Stomach smooth muscle (tissue), 2 donors: ENCODE measurements around the gene RSAD2.

Experiments used
- H3K27ac ChIP-seq: one replicate; pipeline ENCODE4 v1.7.0; 2013; ENCODE audit warnings: mild to moderate bottlenecking, low read length, inconsistent platforms
- H3K27me3 ChIP-seq, 2 donors: one replicate each; pipeline ENCODE4 v1.7.0; 2013; ENCODE audit warnings: low read length in 2 of 2; ENCODE audit not compliant: insufficient read depth in 2 of 2, control insufficient read depth in 1 of 2
- H3K36me3 ChIP-seq, 2 donors: one replicate each; pipeline ENCODE4 v1.7.0; 2013; ENCODE audit warnings: low read length in 2 of 2; ENCODE audit not compliant: control insufficient read depth in 2 of 2, insufficient read depth in 2 of 2
- H3K4me1 ChIP-seq: one replicate; pipeline ENCODE4 v1.7.0; 2013; ENCODE audit warnings: low read length; ENCODE audit not compliant: control insufficient read depth, insufficient read depth
- H3K4me3 ChIP-seq, 2 donors: one replicate each; pipeline ENCODE4 v1.7.0; 2013; ENCODE audit warnings: low read length in 2 of 2
- H3K9ac ChIP-seq, 2 donors: one replicate each; pipeline ENCODE4 v1.7.0; 2013; ENCODE audit warnings: low read length in 2 of 2, mild to moderate bottlenecking in 1 of 2
- H3K9me3 ChIP-seq, 2 donors: one replicate each; pipeline ENCODE4 v1.7.0; 2013; ENCODE audit warnings: low read length in 2 of 2; ENCODE audit not compliant: control insufficient read depth in 2 of 2
- donor health status: healthy.
- donor health status: Pancreatic carcinoma.

RSAD2 gene

GRCh38 chr2:6877402-6878304, at the start of gene RSAD2:
RSAD2 (plus strand) TSS chr2:6877777; CDS start chr2:6877801, 24 bp downstream.
- Histone ChIP-seq H3K9me3 (no peaks in the 10 kb centered on the region), H3K27me3 (no peaks in the 10 kb centered on the region), H3K4me1 (no peaks in the 10 kb centered on the region), H3K4me3 (peak within 1 kb of the TSS; percentile 80 to 89), H3K9ac (peak within 1 kb of the TSS; percentile 34 to 79), H3K27ac (no peak within 1 kb of the TSS), H3K36me3 (no peaks in the 10 kb centered on the region)

GRCh38 chr2:6828299-6828584, 49.3 kb upstream of the RSAD2 start:
- H3K36me3 ChIP-seq = no peaks in the 10 kb centered on the region
- no peak overlapping the region for H3K9ac ChIP-seq
- H3K4me3 ChIP-seq = no peak overlapping the region
- H3K27me3 ChIP-seq = no peaks in the 10 kb centered on the region
- no peak overlapping the region for H3K27ac ChIP-seq
- H3K9me3 ChIP-seq = peaks cover 0 to 3% of the 10 kb centered on the region in 2 donors
- H3K4me1 ChIP-seq = no peaks in the 10 kb centered on the region

- Histone ChIP-seq H3K9me3 (peaks cover 0 to 3% of the 10 kb centered on the region in 2 donors), H3K4me1 (no peaks in the 10 kb centered on the region), H3K27me3 (no peaks in the 10 kb centered on the region), H3K9ac (no peak overlapping the region), H3K4me3 (no peak overlapping the region), H3K36me3 (no peaks in the 10 kb centered on the region), H3K27ac (no peak overlapping the region)
Measured at GRCh38 chr2:6831229-6831628, 46.3 kb upstream of the RSAD2 start.

- H3K9me3 ChIP-seq = peaks cover 0 to 3% of the 10 kb centered on the region in 2 donors
- H3K9ac ChIP-seq = no peak overlapping the region
- no peak overlapping the region for H3K27ac ChIP-seq
- H3K27me3 ChIP-seq = no peaks in the 10 kb centered on the region
- H3K4me1 ChIP-seq = no peaks in the 10 kb centered on the region
- no peaks in the 10 kb centered on the region for H3K36me3 ChIP-seq
- no peak overlapping the region for H3K4me3 ChIP-seq
Measured at GRCh38 chr2:6832596-6833299, 44.8 kb upstream of the RSAD2 start.

- no peaks in the 10 kb centered on the region for H3K27me3 ChIP-seq
- no peaks in the 10 kb centered on the region for H3K4me1 ChIP-seq
- no peak overlapping the region for H3K4me3 ChIP-seq
- no peaks in the 10 kb centered on the region for H3K36me3 ChIP-seq
- H3K27ac ChIP-seq = no peak overlapping the region
- H3K9ac ChIP-seq = no peak overlapping the region
- H3K9me3 ChIP-seq = peaks cover 0 to 3% of the 10 kb centered on the region in 2 donors
Measured at GRCh38 chr2:6833300-6833604, 44.3 kb upstream of the RSAD2 start.

GRCh38 chr2:6834163-6834562, 43.4 kb upstream of the RSAD2 start:
- no peak overlapping the region for H3K9ac ChIP-seq
- peaks cover 0 to 3% of the 10 kb centered on the region in 2 donors for H3K9me3 ChIP-seq
- H3K4me3 ChIP-seq = no peak overlapping the region
- H3K27me3 ChIP-seq = no peaks in the 10 kb centered on the region
- H3K4me1 ChIP-seq = no peaks in the 10 kb centered on the region
- H3K36me3 ChIP-seq = no peaks in the 10 kb centered on the region
- H3K27ac ChIP-seq = no peak overlapping the region

- H3K9ac ChIP-seq = no peak overlapping the region
- H3K4me1 ChIP-seq = no peaks in the 10 kb centered on the region
- peaks cover 3 to 7% of the 10 kb centered on the region in 2 donors for H3K9me3 ChIP-seq
Measured at GRCh38 chr2:6835467-6835866, 42.1 kb upstream of the RSAD2 start.

GRCh38 chr2:6838673-6839319, 38.8 kb upstream of the RSAD2 start:
- H3K27ac ChIP-seq = no peak overlapping the region
- H3K9me3 ChIP-seq = peaks cover 18 to 23% of the 10 kb centered on the region in 2 donors
- H3K36me3 ChIP-seq = no peaks in the 10 kb centered on the region
- no peaks in the 10 kb centered on the region for H3K27me3 ChIP-seq
- H3K4me1 ChIP-seq = no peaks in the 10 kb centered on the region
- no peak overlapping the region for H3K9ac ChIP-seq
- H3K4me3 ChIP-seq = no peak overlapping the region

More at GRCh38 chr2:6835467-6835866, 42.1 kb upstream of the RSAD2 start:
- Histone ChIP-seq H3K27me3 (no peaks in the 10 kb centered on the region), H3K27ac (no peak overlapping the region), H3K4me3 (no peak overlapping the region), H3K36me3 (no peaks in the 10 kb centered on the region)

- Histone ChIP-seq H3K9ac (no peak overlapping the region), H3K4me3 (no peak overlapping the region), H3K4me1 (no peaks in the 10 kb centered on the region), H3K36me3 (no peaks in the 10 kb centered on the region), H3K27ac (no peak overlapping the region), H3K9me3 (peaks cover 46 to 49% of the 10 kb centered on the region in 2 donors), H3K27me3 (no peaks in the 10 kb centered on the region)
Measured at GRCh38 chr2:6841537-6842287, 35.9 kb upstream of the RSAD2 start.

GRCh38 chr2:6845312-6845711, 32.3 kb upstream of the RSAD2 start:
- Histone ChIP-seq H3K36me3 (peaks cover 9 to 15% of the 10 kb centered on the region in 2 donors), H3K9me3 (peaks cover 56 to 62% of the 10 kb centered on the region in 2 donors), H3K27ac (no peak overlapping the region), H3K9ac (no peak overlapping the region), H3K4me3 (no peak overlapping the region), H3K27me3 (no peaks in the 10 kb centered on the region), H3K4me1 (no peaks in the 10 kb centered on the region)
